HG02798 (cell line): ENCODE data around the gene PPP6R3.
"Not testable (repeated sequence)": the region's sequence is repeated elsewhere in the genome, so short reads cannot be mapped to it uniquely, and the experiment has no call there.

Source experiments
- ATAC-seq: cut with Tn5 transposase; IDR thresholded peaks from one replicate; pipeline ENCODE4 v1.9.1; 2021; ENCODE audit warnings: mild to moderate bottlenecking; ENCODE audit not compliant: unreplicated experiment, poor library complexity

PPP6R3 gene

DNA sequence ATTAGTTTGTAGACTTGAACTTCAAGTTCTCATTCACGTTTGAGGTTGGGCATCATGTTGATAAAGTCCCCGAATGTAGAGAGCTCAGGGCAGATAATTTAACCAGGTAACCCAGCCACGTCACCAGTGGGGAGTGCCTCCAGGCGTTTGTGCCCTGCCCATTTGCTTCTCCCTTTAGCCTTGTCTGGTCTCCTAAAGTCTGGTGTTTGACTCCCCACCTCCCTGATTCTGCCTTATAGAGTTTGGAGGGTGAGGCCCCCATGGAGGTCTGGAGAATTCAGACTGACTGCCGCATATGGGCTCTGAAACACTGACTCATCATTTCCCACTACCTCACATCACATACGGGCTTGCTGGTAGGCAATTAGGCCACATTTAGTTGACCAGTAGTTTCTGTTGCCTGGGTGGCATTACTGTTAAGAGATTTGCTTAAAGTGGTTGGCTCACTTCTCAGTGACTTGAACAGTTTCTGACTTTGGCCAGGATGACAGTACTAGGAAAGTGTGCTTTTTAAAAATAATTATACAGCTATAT is 124.5 kb downstream of the PPP6R3 start:
- no peak for ATAC-seq

- ATAC-seq = no peak
Measured at GRCh38 chr11:68589547-68590216, 129.1 kb downstream of the PPP6R3 start.

GRCh38 chr11:68591719-68592118 is 131.2 kb downstream of the PPP6R3 start:
- ATAC-seq = no peak

DNA sequence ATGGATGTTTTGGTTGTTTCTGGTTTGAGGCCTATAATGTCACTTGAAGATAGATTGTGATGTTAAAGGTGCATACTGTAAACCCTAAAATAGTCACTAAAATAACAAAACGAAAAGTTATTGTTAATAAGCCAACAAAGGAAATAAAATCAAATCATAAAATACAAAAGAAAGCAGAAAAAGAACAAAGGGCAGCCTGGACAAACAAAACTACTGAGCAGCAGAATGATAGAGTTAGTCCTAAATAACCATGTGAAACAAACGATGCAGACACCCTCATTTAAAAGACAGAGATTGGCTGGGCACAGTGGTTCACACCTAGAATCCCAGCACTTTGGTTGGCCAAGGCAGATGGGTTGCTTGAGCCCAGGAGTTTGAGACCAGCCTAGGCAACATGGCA is 132.9 kb downstream of the PPP6R3 start:
- ATAC-seq = no peak

DNA sequence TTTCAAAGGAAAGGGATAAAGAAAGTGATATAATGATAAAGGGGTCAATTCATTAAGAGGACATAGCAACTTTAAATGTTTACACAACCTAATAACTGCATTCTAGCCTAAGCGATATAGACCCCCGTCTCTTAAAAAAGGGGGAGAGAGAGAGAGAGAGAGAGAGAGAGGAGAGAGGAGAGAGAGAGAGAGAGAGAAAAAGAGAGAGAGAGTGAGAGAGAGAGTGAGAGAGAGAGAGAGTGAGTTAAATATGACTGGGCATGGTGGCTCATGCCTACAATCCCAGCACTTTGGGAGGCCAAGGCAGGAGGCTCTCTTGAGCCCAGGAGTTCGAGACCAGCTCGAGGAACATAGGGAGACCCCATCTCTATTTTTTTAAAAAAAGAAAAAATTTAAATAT is 133.6 kb downstream of the PPP6R3 start:
- no peak for ATAC-seq

GRCh38 chr11:68596231-68596630 is 135.7 kb downstream of the PPP6R3 start:
- ATAC-seq = no peak

- ATAC-seq = no peak
Measured at GRCh38 chr11:68598816-68599653, 138.5 kb downstream of the PPP6R3 start.

DNA sequence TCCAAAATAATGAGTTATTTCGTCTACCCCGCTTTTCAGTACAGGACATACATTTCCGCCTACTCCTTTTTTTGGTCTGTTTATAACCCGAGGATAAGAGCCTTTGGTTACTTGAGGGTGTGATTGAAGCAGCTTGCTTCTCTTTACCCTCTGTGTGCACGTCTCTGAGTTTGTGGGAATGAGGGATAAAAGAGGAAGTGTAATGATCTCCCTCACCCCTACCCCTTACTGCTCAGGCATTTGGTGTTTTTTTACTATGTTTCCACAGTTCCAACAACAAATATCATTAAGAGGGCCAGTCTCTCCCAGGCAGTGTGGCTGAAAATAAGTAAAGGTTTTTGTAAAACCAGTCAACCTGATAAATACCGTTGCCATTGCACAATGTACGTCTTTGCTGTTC is 140.6 kb downstream of the PPP6R3 start:
- ATAC-seq = no peak

DNA sequence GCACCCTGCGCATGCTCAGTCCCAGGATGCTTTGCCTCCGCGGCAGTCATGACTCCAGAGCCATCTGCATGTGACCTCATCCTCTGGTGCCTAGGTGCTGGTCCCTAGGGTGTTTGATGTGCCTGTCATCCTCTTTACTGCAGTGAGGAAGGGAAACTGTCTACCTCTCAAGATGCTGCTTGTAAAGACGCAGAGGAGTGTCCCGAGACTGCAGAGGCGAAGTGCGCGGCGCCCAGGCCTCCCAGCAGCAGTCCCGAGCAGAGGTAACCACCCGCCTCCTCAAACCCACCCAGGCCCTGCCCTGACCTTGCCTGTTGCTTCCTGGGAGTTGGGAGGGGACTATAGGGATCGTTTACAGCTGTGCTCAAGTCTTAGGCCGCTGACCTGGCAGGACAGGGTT is 149.2 kb downstream of the PPP6R3 start:
- ATAC-seq = no peak

DNA sequence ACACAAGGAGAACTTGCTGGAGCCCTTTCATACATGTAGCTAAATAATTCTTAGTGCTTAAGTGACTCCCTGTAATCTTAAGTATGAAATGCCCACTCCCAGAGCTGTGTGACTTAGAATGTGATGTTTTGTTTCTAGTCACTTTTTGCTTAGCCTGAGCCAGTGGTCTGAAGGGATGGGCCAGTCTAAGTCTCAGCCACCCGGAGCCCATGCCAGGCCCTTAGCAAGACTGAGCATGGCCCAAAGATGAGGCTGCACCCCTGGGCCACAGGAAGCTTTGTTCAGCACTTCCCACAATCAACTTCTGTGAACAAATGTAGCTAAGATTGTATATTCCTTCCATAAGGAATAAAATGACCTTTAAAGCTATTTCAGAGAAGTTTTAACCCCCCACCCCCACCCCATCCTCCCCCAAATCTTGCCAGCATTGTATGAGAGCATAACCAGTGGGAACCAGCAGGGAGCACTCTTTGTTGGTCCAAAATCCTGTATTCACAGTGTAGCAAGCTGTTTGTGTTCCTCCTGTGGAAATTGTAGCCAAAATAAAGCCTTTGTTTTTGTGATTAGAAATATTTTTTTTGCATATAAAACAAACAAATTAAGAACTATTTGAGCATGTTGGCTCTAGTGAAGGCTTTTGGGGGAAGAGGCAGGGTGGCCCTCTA is 150.0 kb downstream of the PPP6R3 start:
- no peak for ATAC-seq

DNA sequence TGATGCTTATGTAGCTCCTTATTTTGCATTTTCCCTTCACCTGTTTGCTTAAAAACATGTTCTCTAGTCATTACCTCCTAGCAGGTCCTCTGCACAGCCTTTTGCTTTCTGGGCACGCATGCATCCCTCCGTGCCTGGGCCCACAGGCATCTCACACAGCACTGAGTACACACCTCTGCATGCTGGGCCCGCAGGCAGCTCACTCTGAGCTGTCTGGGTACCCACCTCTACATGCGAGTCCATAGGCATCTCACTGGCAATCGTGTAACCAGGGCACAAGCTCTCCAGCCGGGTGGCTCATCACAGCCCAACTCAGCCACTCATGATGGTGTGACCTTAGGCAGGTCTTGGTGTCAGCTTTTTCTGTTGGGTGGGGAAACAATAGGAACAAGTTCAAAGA is 155.1 kb downstream of the PPP6R3 start:
- ATAC-seq = no peak

- no peak for ATAC-seq
Measured at GRCh38 chr11:68617925-68618809, 157.6 kb downstream of the PPP6R3 start.

DNA sequence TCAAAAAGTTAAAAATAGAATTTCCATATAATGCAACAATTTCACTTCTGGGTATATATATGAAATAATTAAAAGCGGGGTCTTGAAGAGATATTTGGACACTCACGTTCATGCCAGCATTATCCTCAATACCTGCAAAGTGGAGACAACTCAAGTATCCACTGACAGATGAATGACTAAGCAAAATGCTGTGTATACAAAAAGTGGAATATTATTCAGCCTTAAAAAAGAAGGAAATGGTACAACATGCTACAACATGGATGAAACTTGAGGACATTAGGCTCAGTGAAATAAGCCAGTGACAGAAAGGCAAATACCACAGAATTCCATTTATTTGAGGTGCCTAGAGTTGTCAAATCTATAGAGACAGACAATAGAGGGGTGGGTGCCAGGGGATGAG is 161.3 kb downstream of the PPP6R3 start:
- ATAC-seq = no peak

GRCh38 chr11:68623706-68624105 is 163.2 kb downstream of the PPP6R3 start:
- not testable (repeated sequence) for ATAC-seq

DNA sequence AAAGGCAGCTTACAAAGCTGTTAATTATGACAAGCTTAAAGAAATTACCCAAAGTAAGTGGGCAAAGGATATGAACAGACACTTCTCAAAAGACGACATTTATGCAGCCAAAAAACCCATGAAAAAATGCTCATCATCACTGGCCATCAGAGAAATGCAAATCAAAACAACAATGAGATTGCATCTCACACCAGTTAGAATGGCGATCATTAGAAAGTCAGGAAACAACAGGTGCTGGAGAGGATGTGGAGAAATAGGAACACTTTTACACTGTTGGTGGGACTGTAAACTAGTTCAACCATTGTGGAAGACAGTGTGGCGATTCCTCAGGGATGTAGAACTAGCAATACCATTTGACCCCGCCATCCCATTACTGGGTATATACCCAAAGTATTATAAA is 164.5 kb downstream of the PPP6R3 start:
- not testable (repeated sequence) for ATAC-seq

GRCh38 chr11:68626236-68626635 is 165.7 kb downstream of the PPP6R3 start:
- ATAC-seq = not testable (repeated sequence)

DNA sequence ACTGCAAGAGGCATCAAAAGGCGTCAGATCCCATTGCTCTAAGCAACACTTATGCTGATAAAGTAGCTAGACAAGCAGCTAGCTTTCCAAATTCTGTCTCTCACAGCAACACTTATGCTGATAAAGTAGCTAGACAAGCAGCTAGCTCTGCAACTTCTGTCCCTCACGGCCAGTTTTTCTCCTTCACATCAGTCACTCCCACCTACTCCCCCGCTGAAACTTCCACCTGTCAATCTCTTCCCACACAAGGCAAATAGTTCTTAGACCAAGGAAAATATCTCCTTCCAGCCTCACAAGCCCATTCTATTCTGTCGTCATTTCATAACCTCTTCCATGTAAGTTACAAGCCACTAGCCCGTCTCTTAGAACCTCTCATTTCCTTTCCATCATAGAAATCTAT is 168.3 kb downstream of the PPP6R3 start:
- not testable (repeated sequence) for ATAC-seq

DNA sequence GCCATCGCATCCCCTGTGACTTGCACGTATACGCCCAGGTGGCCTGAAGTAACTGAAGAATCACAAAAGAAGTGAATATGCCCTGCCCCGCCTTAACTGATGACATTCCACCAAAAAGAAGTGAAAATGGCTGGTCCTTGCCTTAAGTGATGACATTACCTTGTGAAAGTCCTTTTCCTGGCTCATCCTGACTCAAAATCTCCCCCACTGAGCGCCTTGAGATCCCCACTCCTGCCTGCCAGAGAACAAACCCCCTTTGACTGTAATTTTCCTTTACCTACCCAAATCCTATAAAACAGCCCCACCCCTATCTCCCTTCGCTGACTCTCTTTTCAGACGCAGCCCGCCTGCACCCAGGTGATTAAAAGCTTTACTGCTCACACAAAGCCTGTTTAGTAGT is 171.8 kb downstream of the PPP6R3 start:
- not testable (repeated sequence) for ATAC-seq

GRCh38 chr11:68632802-68633201 is 172.2 kb downstream of the PPP6R3 start:
- no peak for ATAC-seq

DNA sequence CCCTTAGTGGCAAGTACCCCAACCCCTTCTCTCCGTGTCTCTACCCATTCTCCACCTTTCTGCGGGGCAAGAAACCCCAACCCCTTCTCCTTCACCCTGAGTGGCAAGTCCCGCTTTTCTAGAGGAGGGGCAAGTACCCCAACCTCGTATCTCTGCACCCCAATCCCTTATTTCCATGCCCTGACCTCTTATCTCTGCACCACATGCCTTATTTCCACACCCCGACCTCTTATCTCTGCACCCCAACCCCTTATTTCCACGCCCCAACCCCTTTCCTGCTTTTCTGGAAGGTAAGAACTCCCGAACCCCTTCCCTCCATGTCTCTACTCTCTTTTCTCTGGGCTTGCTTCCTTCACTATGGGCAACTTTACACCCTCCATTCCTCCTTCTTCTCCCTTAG is 174.1 kb downstream of the PPP6R3 start:
- not testable (repeated sequence) for ATAC-seq
